Adipocyte (in vitro differentiated cells): Measurements from ENCODE around the gene NAV2.
A peak's percentile ranks its signal among the peaks of the same experiment; 100 is the strongest.

Source experiments
- DNase-seq: peaks from one replicate; pipeline ENCODE4 v3.0.0-alpha.2; 2015; ENCODE audit warnings: low read depth
- H3K27me3 ChIP-seq: replicated peaks from 2 replicates; pipeline ENCODE4 v1.7.0; 2013; ENCODE audit warnings: mild to moderate bottlenecking, low read length, moderate library complexity; ENCODE audit not compliant: control insufficient read depth, insufficient read depth
- H3K36me3 ChIP-seq: 2 replicates; pipeline ENCODE4 v1.7.0; 2013; ENCODE audit warnings: low read length, mild to moderate bottlenecking, moderate library complexity; ENCODE audit not compliant: control insufficient read depth, insufficient read depth, severe bottlenecking
- H3K4me1 ChIP-seq: 2 replicates; pipeline ENCODE4 v1.7.0; 2013; ENCODE audit warnings: mild to moderate bottlenecking, low read length, moderate library complexity; ENCODE audit not compliant: control insufficient read depth, insufficient read depth
- H3K4me3 ChIP-seq: 2 replicates; pipeline ENCODE4 v1.7.0; 2013; ENCODE audit warnings: mild to moderate bottlenecking, low read length, moderate library complexity
- H3K9ac ChIP-seq: 2 replicates; pipeline ENCODE4 v1.7.0; 2013; ENCODE audit warnings: mild to moderate bottlenecking, low read length, moderate library complexity
- H3K9me3 ChIP-seq: 2 replicates; pipeline ENCODE4 v1.7.0; 2013; ENCODE audit warnings: mild to moderate bottlenecking, low read length, moderate library complexity; ENCODE audit not compliant: control insufficient read depth

NAV2 gene

GRCh38 chr11:20163783-20164481 is 451.3 kb downstream of the NAV2 start:
- peaks cover 11% of the 10 kb centered on the region for H3K4me1 ChIP-seq
- H3K27me3 ChIP-seq = peaks cover 89% of the 10 kb centered on the region
- peaks cover 20% of the 10 kb centered on the region for H3K9me3 ChIP-seq
- H3K36me3 ChIP-seq = no peaks in the 10 kb centered on the region
- no peak overlapping the region for H3K9ac ChIP-seq
- H3K4me3 ChIP-seq = peak overlapping the region; percentile 60
- no peak for DNase-seq
